Neural progenitor cell (in vitro differentiated cells): ENCODE data around the gene VPS41.

Experiments
- CTCF ChIP-seq: fragments of 200-600 bp; sonication (generic); IDR thresholded peaks from 2 replicates; pipeline ENCODE4 v1.5.1; 2017; ENCODE audit warnings: antibody characterized with exemption, mild to moderate bottlenecking
- EZH2 ChIP-seq: fragments of 200-600 bp; sonication (generic); IDR thresholded peaks from 2 replicates; pipeline ENCODE4 v1.6.1; 2017; ENCODE audit warnings: antibody characterized with exemption, mild to moderate bottlenecking, moderate library complexity

GRCh38 chr7:38702002-38702535, 206.9 kb downstream of the VPS41 start:
- no peak for TF ChIP-seq CTCF
- TF ChIP-seq EZH2, result no peak
